M059J (cell line): Measurements from ENCODE around the gene KLF8. TPM values are rescaled to one million over a fixed set of nuclear protein-coding genes. Genes with fewer than 3 reads are reported as not detected.

Experiments used
- DNase-seq: peaks from one replicate; pipeline ENCODE4 v3.0.0-alpha.2; 2012; ENCODE audit warnings: low read depth
- total RNA-seq: library from RNA; depleted of rRNA; stranded (reverse); fragments of >200 nt; shearing (Covaris generic); gene quantifications from 2 replicates; pipeline ENCODE4 v1.2.3, GENCODE V29; 2014

Gene KLF8
- total RNA-seq, 1 experiment from 2014 or later, result 0.27 TPM

- DNase-seq, result no peak
Measured at GRCh38 chrX:56309881-56310280, 77.7 kb downstream of the KLF8 start.

GRCh38 chrX:56310581-56310980 is 78.4 kb downstream of the KLF8 start:
- DNase-seq, result no peak

GRCh38 chrX:56313308-56313707 is 81.2 kb downstream of the KLF8 start:
- DNase-seq, result no peak

- DNase-seq, result peak; percentile 17
Measured at GRCh38 chrX:56314334-56314733, 82.2 kb downstream of the KLF8 start.

GRCh38 chrX:56318076-56318475 is 85.9 kb downstream of the KLF8 start:
- DNase-seq, result no peak

- DNase-seq, result no peak
Measured at GRCh38 chrX:56319165-56319564, 87.0 kb downstream of the KLF8 start.
